ENCODE data around the gene P4HA1.
A peak's percentile ranks its signal among the peaks of the same experiment; 100 is the strongest.

Gene P4HA1

DNA sequence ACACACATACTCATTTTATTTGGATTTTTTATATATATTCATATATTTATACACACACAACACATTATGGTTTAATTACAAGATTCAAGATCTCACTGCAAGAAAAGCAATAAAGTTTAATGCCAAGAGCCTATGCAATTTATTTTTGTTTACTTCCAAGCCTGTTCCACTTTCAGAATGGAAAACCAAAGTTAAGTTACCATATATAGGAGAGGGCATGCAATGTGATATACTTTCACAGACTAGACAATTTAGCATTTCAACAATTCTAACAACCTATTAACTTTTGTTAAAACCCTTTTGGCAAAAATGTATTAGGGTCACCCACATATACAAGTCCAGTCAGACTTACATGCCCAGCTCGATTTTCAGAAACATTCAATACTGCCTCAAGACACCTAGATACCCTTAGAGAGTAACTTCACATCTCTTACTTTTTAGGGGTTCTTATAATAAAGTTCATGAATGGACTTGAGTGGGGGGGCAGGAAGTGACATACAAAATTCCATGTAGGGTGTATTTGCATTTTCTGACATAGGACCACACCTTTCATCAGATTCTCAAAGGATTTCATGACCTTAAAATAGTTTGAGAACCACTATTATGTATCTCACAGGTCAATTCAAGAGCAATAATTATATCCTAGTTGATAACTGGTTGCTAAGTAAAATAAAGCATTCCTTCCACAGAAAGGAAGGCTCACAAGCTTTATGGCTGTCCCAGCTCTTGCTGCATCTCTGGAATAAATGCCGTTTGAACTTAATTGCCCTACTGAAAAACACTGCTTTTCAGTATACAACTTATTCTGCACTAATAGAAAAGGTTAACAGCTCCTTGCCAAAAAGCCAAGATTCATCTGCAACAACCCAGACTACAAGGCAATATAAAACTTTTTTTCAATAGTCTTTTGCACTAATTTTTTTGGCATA, 2.5 kb downstream of the P4HA1 start:
- TF ChIP-seq, protein P1, sequence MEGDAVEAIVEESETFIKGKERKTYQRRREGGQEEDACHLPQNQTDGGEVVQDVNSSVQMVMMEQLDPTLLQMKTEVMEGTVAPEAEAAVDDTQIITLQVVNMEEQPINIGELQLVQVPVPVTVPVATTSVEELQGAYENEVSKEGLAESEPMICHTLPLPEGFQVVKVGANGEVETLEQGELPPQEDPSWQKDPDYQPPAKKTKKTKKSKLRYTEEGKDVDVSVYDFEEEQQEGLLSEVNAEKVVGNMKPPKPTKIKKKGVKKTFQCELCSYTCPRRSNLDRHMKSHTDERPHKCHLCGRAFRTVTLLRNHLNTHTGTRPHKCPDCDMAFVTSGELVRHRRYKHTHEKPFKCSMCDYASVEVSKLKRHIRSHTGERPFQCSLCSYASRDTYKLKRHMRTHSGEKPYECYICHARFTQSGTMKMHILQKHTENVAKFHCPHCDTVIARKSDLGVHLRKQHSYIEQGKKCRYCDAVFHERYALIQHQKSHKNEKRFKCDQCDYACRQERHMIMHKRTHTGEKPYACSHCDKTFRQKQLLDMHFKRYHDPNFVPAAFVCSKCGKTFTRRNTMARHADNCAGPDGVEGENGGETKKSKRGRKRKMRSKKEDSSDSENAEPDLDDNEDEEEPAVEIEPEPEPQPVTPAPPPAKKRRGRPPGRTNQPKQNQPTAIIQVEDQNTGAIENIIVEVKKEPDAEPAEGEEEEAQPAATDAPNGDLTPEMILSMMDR (IDR thresholded peaks at IDR 0.05; ENCODE audit: insufficient read depth, low read length, poor library complexity, severe bottlenecking) = no peak
- Histone ChIP-seq H3K36me3 (ENCODE audit: control insufficient read depth, insufficient read depth, low read length) (peaks cover 3% of the 10 kb centered on the region; the same call in 1 of the 2 replicates), H3K27me3 (replicated peaks; ENCODE audit: control insufficient read depth, insufficient read depth, low read length) (no peaks in the 10 kb centered on the region), H3K4me3 (replicated peaks; ENCODE audit: low read depth, low read length) (peak overlapping the region; percentile 92)
- DNase-seq (ENCODE audit: extremely low read depth, insufficient read length) = no peak

DNA sequence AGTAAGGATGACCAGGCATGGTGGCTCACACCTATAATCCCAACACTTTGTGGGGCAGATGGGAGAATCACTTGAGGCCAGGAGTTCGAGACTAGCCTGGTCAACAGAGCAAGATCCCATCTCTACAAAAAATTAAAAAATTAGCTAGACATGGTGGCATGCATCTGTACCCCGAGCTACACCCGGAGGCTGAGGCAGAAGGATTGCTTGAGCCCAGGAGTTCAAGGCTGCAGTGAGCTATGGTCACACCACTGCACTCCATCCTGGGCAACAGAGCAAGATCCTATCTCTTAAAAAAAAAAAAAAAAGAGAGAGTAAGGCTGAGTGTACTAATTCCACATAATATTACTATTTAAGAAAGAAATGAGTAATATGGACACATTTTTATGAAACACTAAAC, 3.8 kb downstream of the P4HA1 start:
- Histone ChIP-seq H3K4me3 (replicated peaks; ENCODE audit: low read depth, low read length) (no peak overlapping the region), H3K36me3 (ENCODE audit: control insufficient read depth, insufficient read depth, low read length) (peaks cover 3% of the 10 kb centered on the region; the same call in 1 of the 2 replicates), H3K27me3 (replicated peaks; ENCODE audit: control insufficient read depth, insufficient read depth, low read length) (no peaks in the 10 kb centered on the region)
- TF ChIP-seq, protein P1 (IDR thresholded peaks at IDR 0.05; ENCODE audit: insufficient read depth, low read length, poor library complexity, severe bottlenecking) = no peak
- DNase-seq (ENCODE audit: extremely low read depth, insufficient read length) = no peak

DNA sequence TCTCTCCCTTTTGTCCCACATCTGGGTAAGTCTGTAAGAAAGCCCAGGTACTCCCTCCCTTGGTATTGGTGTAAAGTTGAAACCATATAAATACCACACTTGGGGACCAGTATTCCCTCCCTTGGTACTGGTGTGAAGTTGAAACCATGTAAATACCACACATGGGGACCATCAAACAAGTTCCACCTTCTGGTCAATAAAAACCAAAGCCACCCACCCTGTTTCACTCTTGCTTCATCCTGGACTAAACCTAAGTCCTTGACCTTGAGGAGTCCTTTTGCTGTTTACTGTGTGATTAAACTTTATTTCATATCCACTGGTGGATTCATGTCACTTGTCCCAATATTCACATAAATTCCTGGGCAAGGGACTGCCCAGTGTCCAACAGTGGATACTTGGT, 8.4 kb downstream of the P4HA1 start:
- H3K4me3 ChIP-seq (replicated peaks; ENCODE audit: low read depth, low read length) = no peak overlapping the region
- TF ChIP-seq, protein P1 (IDR thresholded peaks at IDR 0.05; ENCODE audit: insufficient read depth, low read length, poor library complexity, severe bottlenecking) = no peak
- DNase-seq (ENCODE audit: extremely low read depth, insufficient read length) = no peak
- no peaks in the 10 kb centered on the region for H3K27me3 ChIP-seq (replicated peaks; ENCODE audit: control insufficient read depth, insufficient read depth, low read length)
- peaks cover 3% of the 10 kb centered on the region; the same call in 1 of the 2 replicates for H3K36me3 ChIP-seq (ENCODE audit: control insufficient read depth, insufficient read depth, low read length)

DNA sequence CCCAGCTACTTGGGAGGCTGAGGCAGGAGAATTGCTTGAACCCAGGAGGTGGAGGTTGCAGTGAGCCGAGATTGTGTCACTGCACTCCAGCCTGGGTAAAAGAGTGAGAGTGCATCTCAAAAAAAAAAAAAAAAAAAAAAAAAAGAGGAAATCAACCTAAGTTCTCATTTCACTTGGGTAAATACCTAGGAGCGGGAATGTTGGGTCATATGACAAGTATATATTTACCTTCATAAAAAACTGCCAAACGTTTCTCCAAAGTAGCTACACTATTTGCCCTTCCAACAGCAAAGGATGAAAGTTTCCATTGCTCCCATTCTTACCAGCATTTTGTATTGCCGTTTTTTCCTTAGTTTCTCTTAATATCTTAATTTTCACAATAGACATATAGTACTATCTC, 9.8 kb downstream of the P4HA1 start:
- Histone ChIP-seq H3K36me3 (ENCODE audit: control insufficient read depth, insufficient read depth, low read length) (peaks cover 3% of the 10 kb centered on the region; the same call in 1 of the 2 replicates), H3K27me3 (replicated peaks; ENCODE audit: control insufficient read depth, insufficient read depth, low read length) (no peaks in the 10 kb centered on the region), H3K4me3 (replicated peaks; ENCODE audit: low read depth, low read length) (no peak overlapping the region)
- TF ChIP-seq, protein P1 (IDR thresholded peaks at IDR 0.05; ENCODE audit: insufficient read depth, low read length, poor library complexity, severe bottlenecking) = no peak
- no peak for DNase-seq (ENCODE audit: extremely low read depth, insufficient read length)

DNA sequence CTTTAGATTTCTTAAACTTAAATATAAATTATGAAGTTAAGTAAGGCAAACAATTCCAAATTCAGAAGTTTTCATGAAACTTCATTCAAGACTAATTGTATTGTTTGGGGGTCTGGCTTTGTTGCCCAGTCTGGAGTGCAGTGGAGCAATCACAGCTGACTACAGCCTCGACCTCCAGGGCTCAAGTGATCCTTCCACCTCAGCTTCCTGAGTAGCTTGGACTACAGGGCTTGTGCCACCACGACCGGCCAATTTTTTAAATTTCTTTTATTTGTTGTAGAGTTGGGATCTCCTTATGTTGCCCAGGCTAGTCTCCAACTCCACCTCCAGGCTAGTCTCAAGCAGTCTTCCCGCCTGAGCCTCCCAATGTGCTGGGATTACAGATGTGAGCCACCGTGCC, 12.5 kb downstream of the P4HA1 start:
- no peaks in the 10 kb centered on the region for H3K36me3 ChIP-seq (ENCODE audit: control insufficient read depth, insufficient read depth, low read length)
- DNase-seq (ENCODE audit: extremely low read depth, insufficient read length) = no peak
- H3K4me3 ChIP-seq (replicated peaks; ENCODE audit: low read depth, low read length) = no peak overlapping the region
- no peaks in the 10 kb centered on the region for H3K27me3 ChIP-seq (replicated peaks; ENCODE audit: control insufficient read depth, insufficient read depth, low read length)
- TF ChIP-seq, protein P1 (IDR thresholded peaks at IDR 0.05; ENCODE audit: insufficient read depth, low read length, poor library complexity, severe bottlenecking) = no peak
